SK-N-MC (cell line): ENCODE results near the gene TTLL5.

Experiments
- EZH2 ChIP-seq: fragments of 200-600 bp; sonication (generic); IDR thresholded peaks from one replicate; pipeline ENCODE4 v1.6.1; 2017; ENCODE audit warnings: antibody characterized with exemption
- POLR2AphosphoS5 ChIP-seq: IDR thresholded peaks from 2 replicates; pipeline ENCODE4 v1.6.1; 2012; ENCODE audit warnings: mild to moderate bottlenecking, low read depth, low read length, borderline replicate concordance

GRCh38 chr14:75995372-75996041 is 334.5 kb downstream of the TTLL5 start:
- TF ChIP-seq EZH2 = no peak
- TF ChIP-seq POLR2AphosphoS5 = no peak
